ENCODE data around the gene PRDM16.

GRCh38 chr1:3438661-3439180, 369.7 kb downstream of the PRDM16 start:
- TF ChIP-seq CTCF (conservative IDR thresholded peaks at IDR 0.05; ENCODE audit: low read length) (no peak), EZH2phosphoT487 (IDR thresholded peaks at IDR 0.05; ENCODE audit: borderline replicate concordance) (no peak)
